ENCODE measurements around the gene MYO1D. TPM values are rescaled to one million over a fixed set of nuclear protein-coding genes. Genes with fewer than 3 reads are reported as not detected.

The MYO1D gene
- total RNA-seq, 1 experiment from 2014 or later = 1.3 TPM

GRCh38 chr17:32464374-32464773, 412.6 kb downstream of the MYO1D start:
- no peaks in the 10 kb centered on the region for H3K27me3 ChIP-seq (ENCODE audit: control insufficient read depth, insufficient read depth, low read length)
- no peaks in the 10 kb centered on the region for H3K4me1 ChIP-seq (ENCODE audit: control insufficient read depth, insufficient read depth, low read length)
- no peak overlapping the region for H3K27ac ChIP-seq (ENCODE audit: low read length)
- BruUV-seq (replicated peaks) = no TSS peak
- DNase-seq (ENCODE audit: low read depth, low spot score) (no peak), ATAC-seq (no peak)
- intact Hi-C loops (cut with micrococcal nuclease; ENCODE audit: unreplicated experiment) = no loop called here
- ChIA-PET POLR2A (interaction anchor here (0.6 kb wide), 1 partner anchor 55 kb away, joined by 13 read pairs; no protein-coding TSS in a partner anchor), CTCF (no interaction called here)
- no peak overlapping the region for H3K4me3 ChIP-seq (ENCODE audit: low read depth in 2 of 2, low read length in 2 of 2)
- TF ChIP-seq SIN3A (IDR thresholded peaks at IDR 0.05; ENCODE audit: borderline replicate concordance, insufficient read depth, low read depth, low read length) = no peak
- TF ChIP-seq TCF7L2 (IDR thresholded peaks at IDR 0.05; ENCODE audit: low read depth, low read length) = no peak
- TF ChIP-seq CTCF (IDR thresholded peaks at IDR 0.05) = no peak
- TF ChIP-seq POLR2AphosphoS5 (IDR thresholded peaks at IDR 0.05; ENCODE audit: low read depth, low read length) = no peak
- TF ChIP-seq REST (IDR thresholded peaks at IDR 0.05; ENCODE audit: insufficient read depth in 1 of 2, low read depth in 2 of 2, low read length in 1 of 2) = no peak
- peaks cover 29% of the 10 kb centered on the region for H3K36me3 ChIP-seq (ENCODE audit: control insufficient read depth, insufficient read depth, low read length)
- H3K9me3 ChIP-seq (ENCODE audit: control insufficient read depth, insufficient read depth, low read depth, low read length) = no peaks in the 10 kb centered on the region
- in situ Hi-C loops (cut with HindIII; ENCODE audit: low pct_unique_long_range_greater_than_20kb, low sequenced_read_pairs) = no loop called here

- in situ Hi-C loops (cut with HindIII; ENCODE audit: low pct_unique_long_range_greater_than_20kb, low sequenced_read_pairs) = no loop called here
- intact Hi-C loops (cut with micrococcal nuclease; ENCODE audit: unreplicated experiment) = no loop called here
- POLR2A ChIA-PET = no interaction called here
Measured at GRCh38 chr17:32463304-32463703, 413.6 kb downstream of the MYO1D start.

More at GRCh38 chr17:32463304-32463703, 413.6 kb downstream of the MYO1D start:
- H3K36me3 ChIP-seq (ENCODE audit: control insufficient read depth, insufficient read depth, low read length) = peaks cover 26% of the 10 kb centered on the region; the same call in 1 of the 2 replicates
- no peak for TF ChIP-seq POLR2AphosphoS5 (IDR thresholded peaks at IDR 0.05; ENCODE audit: low read depth, low read length)
- TF ChIP-seq SIN3A (IDR thresholded peaks at IDR 0.05; ENCODE audit: borderline replicate concordance, insufficient read depth, low read depth, low read length) = no peak
- TF ChIP-seq CTCF (IDR thresholded peaks at IDR 0.05) = no peak
- TF ChIP-seq TCF7L2 (IDR thresholded peaks at IDR 0.05; ENCODE audit: low read depth, low read length) = no peak
- no peak for TF ChIP-seq REST (IDR thresholded peaks at IDR 0.05; ENCODE audit: insufficient read depth in 1 of 2, low read depth in 2 of 2, low read length in 1 of 2)
- no TSS peak for BruUV-seq (replicated peaks)
- no peak for ATAC-seq
- no peaks in the 10 kb centered on the region for H3K9me3 ChIP-seq (ENCODE audit: control insufficient read depth, insufficient read depth, low read depth, low read length)
- no peaks in the 10 kb centered on the region for H3K4me1 ChIP-seq (ENCODE audit: control insufficient read depth, insufficient read depth, low read length)
- no peaks in the 10 kb centered on the region for H3K27me3 ChIP-seq (ENCODE audit: control insufficient read depth, insufficient read depth, low read length)
- H3K4me3 ChIP-seq (ENCODE audit: low read depth in 2 of 2, low read length in 2 of 2) = no peak overlapping the region
- no peak for DNase-seq (ENCODE audit: low read depth, low spot score)
- CTCF ChIA-PET = interaction anchor here (0.9 to 1.1 kb wide), 3 partner anchors 13 to 25 kb away, joined by 3 read pairs; partner anchors contain the start of gene PSMD11
- H3K27ac ChIP-seq (ENCODE audit: low read length) = no peak overlapping the region

Data from Panc1 (cell line).